ENCODE results near the gene AARSD1.

Gene AARSD1

GRCh38 chr17:42964161-42964932 lies at the start of gene AARSD1:
TSS of gene AARSD1 (minus strand) at chr17:42964454. CDS start at chr17:42964440, 14 bp downstream.
- TF ChIP-seq CTCF (IDR thresholded peaks at IDR 0.05) (no peak), ZFX (IDR thresholded peaks at IDR 0.05; ENCODE audit: borderline replicate concordance) (no peak)

GRCh38 chr17:43013296-43013695 lies 49.0 kb upstream of the AARSD1 start:
- no peak for TF ChIP-seq CTCF (IDR thresholded peaks at IDR 0.05)
- no peak for TF ChIP-seq ZFX (IDR thresholded peaks at IDR 0.05; ENCODE audit: borderline replicate concordance)
- H3K27ac ChIP-seq = no peak overlapping the region

More at GRCh38 chr17:42964161-42964932, at the start of gene AARSD1:
- H3K27ac ChIP-seq = peak within 1 kb of the TSS; percentile 82

GRCh38 chr17:43011728-43012472 lies 47.6 kb upstream of the AARSD1 start:
- no peak overlapping the region for H3K27ac ChIP-seq
- no peak for TF ChIP-seq CTCF (IDR thresholded peaks at IDR 0.05)
- no peak for TF ChIP-seq ZFX (IDR thresholded peaks at IDR 0.05; ENCODE audit: borderline replicate concordance)

GRCh38 chr17:43010667-43011308 lies 46.5 kb upstream of the AARSD1 start:
- peak overlapping the region; percentile 36; the same call in 1 of the 2 replicates for H3K27ac ChIP-seq
- TF ChIP-seq CTCF (IDR thresholded peaks at IDR 0.05) (no peak), ZFX (IDR thresholded peaks at IDR 0.05; ENCODE audit: borderline replicate concordance) (no peak)

- TF ChIP-seq CTCF (IDR thresholded peaks at IDR 0.05) = peak; percentile 60
- TF ChIP-seq ZFX (IDR thresholded peaks at IDR 0.05; ENCODE audit: borderline replicate concordance) = no peak
- peak within 1 kb of the TSS; percentile 75 for H3K27ac ChIP-seq
Observed at GRCh38 chr17:43006639-43007551, 42.6 kb upstream of the AARSD1 start, which contains the start of gene IFI35. TSS of gene IFI35 (plus strand) at chr17:43006784. CDS start at chr17:43006948, 164 bp downstream.

GRCh38 chr17:43003542-43004172 lies 39.4 kb upstream of the AARSD1 start:
- peak overlapping the region; percentile 75 for H3K27ac ChIP-seq
- TF ChIP-seq ZFX (IDR thresholded peaks at IDR 0.05; ENCODE audit: borderline replicate concordance) (no peak), CTCF (IDR thresholded peaks at IDR 0.05) (0 out of 2 replicates have a peak, but pooled peaks have one; percentile 8)

GRCh38 chr17:43000894-43001293 lies 36.6 kb upstream of the AARSD1 start:
- H3K27ac ChIP-seq = peak overlapping the region; percentile 88

All from 22Rv1 (cell line).